CD4-positive, alpha-beta memory T cell (primary cell): Measurements from ENCODE around the gene RASSF5. TPM values are rescaled to one million over a fixed set of nuclear protein-coding genes. Genes with fewer than 3 reads are reported as not detected.
A peak's percentile ranks its signal among the peaks of the same experiment; 100 is the strongest.

ENCODE experiments used
- CTCF ChIA-PET: fragments of 350-600 bp; sonication (Branson Sonifier 250); formaldehyde crosslinking; loops from one replicate; lab custom pipeline; 2021; ENCODE audit warnings: inconsistent platforms; ENCODE audit not compliant: partially characterized antibody; lab: Charles Lee
- POLR2A ChIA-PET: fragments of 350-600 bp; sonication (Branson Sonifier 250); formaldehyde crosslinking; loops from one replicate; lab custom pipeline; 2021; ENCODE audit not compliant: partially characterized antibody; lab: Charles Lee
- DNase-seq, 5 donors: peaks; one replicate each; pipeline versions ENCODE4 v3.0.0 to v3.0.0-alpha.2; 2020 to 2022; ENCODE audit warnings: mixed read lengths in 1 of 5
- H3K27ac ChIP-seq: one replicate; pipeline ENCODE4 v1.7.0; 2013; ENCODE audit warnings: low read depth, low read length
- H3K27me3 ChIP-seq: 2 replicates; pipeline ENCODE4 v1.7.0; 2013; ENCODE audit warnings: mild to moderate bottlenecking, low read length, moderate library complexity; ENCODE audit not compliant: insufficient read depth
- H3K36me3 ChIP-seq: 2 replicates; pipeline ENCODE4 v1.7.0; 2013; ENCODE audit warnings: mild to moderate bottlenecking, low read length, moderate library complexity; ENCODE audit not compliant: insufficient read depth
- H3K4me1 ChIP-seq: 2 replicates; pipeline ENCODE4 v1.7.0; 2013; ENCODE audit warnings: mild to moderate bottlenecking, low read length, moderate library complexity; ENCODE audit not compliant: insufficient read depth
- H3K4me3 ChIP-seq, 2 donors: one replicate each; pipeline ENCODE4 v1.7.0; 2013; ENCODE audit warnings: low read length in 2 of 2, mild to moderate bottlenecking in 1 of 2
- H3K9me3 ChIP-seq, 2 donors: one replicate each; pipeline ENCODE4 v1.7.0; 2013; ENCODE audit warnings: low read length in 2 of 2, control low read depth in 1 of 2; ENCODE audit not compliant: control insufficient read depth in 1 of 2
- H3K27ac Mint-ChIP-seq, 7 donors: one replicate each; pipeline ENCODE4 v1.8.0; 2020 to 2021; ENCODE audit warnings: mixed read lengths in 7 of 7, mild to moderate bottlenecking in 6 of 7, inconsistent platforms in 3 of 7, moderate library complexity in 3 of 7
- H3K27me3 Mint-ChIP-seq, 2 donors: one replicate each; pipeline ENCODE4 v1.8.0; 2020 to 2021; ENCODE audit warnings: mixed read lengths in 2 of 2
- H3K36me3 Mint-ChIP-seq, 2 donors: one replicate each; pipeline ENCODE4 v1.8.0; 2020 to 2021; ENCODE audit warnings: mixed read lengths in 2 of 2, inconsistent platforms in 1 of 2, mild to moderate bottlenecking in 1 of 2
- H3K4me1 Mint-ChIP-seq, 4 donors: one replicate each; pipeline ENCODE4 v1.8.0; 2020 to 2021; ENCODE audit warnings: mixed read lengths in 4 of 4, mild to moderate bottlenecking in 1 of 4
- H3K4me3 Mint-ChIP-seq, 8 donors: one replicate each; pipeline ENCODE4 v1.8.0; 2020 to 2021; ENCODE audit warnings: mixed read lengths in 8 of 8, mild to moderate bottlenecking in 7 of 8, moderate library complexity in 6 of 8, inconsistent platforms in 3 of 8
- H3K9me3 Mint-ChIP-seq, 8 donors: one replicate each; pipeline ENCODE4 v1.8.0; 2020 to 2021; ENCODE audit warnings: mixed read lengths in 8 of 8, mild to moderate bottlenecking in 5 of 8, inconsistent platforms in 3 of 8, moderate library complexity in 1 of 8
- intact Hi-C: fragments of 100-400 bp; cut with micrococcal nuclease; formaldehyde crosslinking; loops from one replicate; pipeline ENCODE4 v1.15.1; 2023
- polyA plus RNA-seq, 2 donors: library from polyadenylated mRNA; unstranded; fragments of 300-500 nt; fragmentation: Illumina TruSeq; gene quantifications; one replicate each; pipeline ENCODE4 v1.2.3, GENCODE V29; 2021
- total RNA-seq, 2 experiments: library from RNA; stranded (reverse); gene quantifications; one replicate each; pipeline ENCODE4 v1.2.3, GENCODE V29; 2021

RASSF5 gene
- total and polyA plus RNA-seq, 4 experiments from 2014 or later, result 186 to 298 (median 220) TPM

- Mint-ChIP-seq H3K36me3 (no peaks in the 10 kb centered on the region), H3K27ac (no peak overlapping the region), H3K9me3 (no peaks in the 10 kb centered on the region), H3K27me3 (no peaks in the 10 kb centered on the region), H3K4me3 (no peak overlapping the region), H3K4me1 (peaks cover 10 to 30% (median 20%) of the 10 kb centered on the region in 4 donors)
- CTCF ChIA-PET, result interaction anchor here (3.0 to 11.3 kb wide), 5 partner anchors 11 to 118 kb away, joined by 15 to 550 read pairs (median 57); no protein-coding TSS in a partner anchor
- no peak overlapping the region for H3K4me3 ChIP-seq
- no peaks in the 10 kb centered on the region for H3K27me3 ChIP-seq
- DNase-seq, result no peak
- intact Hi-C loops, result no loop called here
- H3K4me1 ChIP-seq, result peaks cover 24% of the 10 kb centered on the region
- H3K36me3 ChIP-seq, result no peaks in the 10 kb centered on the region
- H3K27ac ChIP-seq, result no peak overlapping the region
- H3K9me3 ChIP-seq, result no peaks in the 10 kb centered on the region
- POLR2A ChIA-PET, result interaction anchor here (1.4 to 5.3 kb wide), 2 partner anchors 10 to 34 kb away, joined by 9 to 82 read pairs; no protein-coding TSS in a partner anchor
Measured at GRCh38 chr1:206547104-206547503, 39.8 kb downstream of the RASSF5 start.

GRCh38 chr1:206550446-206550845 lies 43.1 kb downstream of the RASSF5 start:
- Mint-ChIP-seq H3K27ac (peak overlapping the region in 3 of 7 donors; percentile 25 to 98 (median 93)), H3K4me1 (peaks cover 28 to 53% (median 39%) of the 10 kb centered on the region in 4 donors)
- intact Hi-C loops, result loop anchor here (10.0 kb wide), 1 partner anchor 1426 kb away; the partner anchor contains the start of gene RBBP5

GRCh38 chr1:206551296-206551985 lies 44.1 kb downstream of the RASSF5 start:
- Histone ChIP-seq H3K36me3 (no peaks in the 10 kb centered on the region), H3K4me1 (peaks cover 57% of the 10 kb centered on the region), H3K27ac (peak overlapping the region; percentile 54), H3K4me3 (no peak overlapping the region), H3K27me3 (no peaks in the 10 kb centered on the region), H3K9me3 (no peaks in the 10 kb centered on the region)
- Mint-ChIP-seq H3K27ac (peak overlapping the region; percentile 90 to 99 (median 96)), H3K27me3 (no peaks in the 10 kb centered on the region), H3K4me3 (peak overlapping the region in 2 of 8 donors; percentile 74 to 88), H3K36me3 (peaks cover 0 to 4% of the 10 kb centered on the region in 2 donors), H3K4me1 (peaks cover 33 to 60% (median 46%) of the 10 kb centered on the region in 4 donors), H3K9me3 (no peaks in the 10 kb centered on the region)
- no peak for DNase-seq
- POLR2A ChIA-PET, result interaction anchor here (1.4 to 21.6 kb wide), 5 partner anchors 9 to 81 kb away, joined by 5 to 786 read pairs (median 10); partner anchors contain the start of genes EIF2D and IKBKE
- intact Hi-C loops, result loop anchor here (10.0 kb wide), 1 partner anchor 1427 kb away; the partner anchor contains the start of gene RBBP5
- CTCF ChIA-PET, result interaction anchor here (0.7 to 14.9 kb wide), 18 partner anchors 8 to 112 kb away, joined by 3 to 228 read pairs (median 6); partner anchors contain the start of genes DYRK3, EIF2D, IKBKE and RASSF5

More at GRCh38 chr1:206550446-206550845, 43.1 kb downstream of the RASSF5 start:
- no peaks in the 10 kb centered on the region for H3K36me3 Mint-ChIP-seq
- H3K9me3 ChIP-seq, result no peaks in the 10 kb centered on the region
- ChIA-PET CTCF (interaction anchor here (0.8 to 14.9 kb wide), 6 partner anchors 7 to 88 kb away, joined by 3 to 228 read pairs (median 55); no protein-coding TSS in a partner anchor), POLR2A (interaction anchor here (11.2 to 21.6 kb wide), 2 partner anchors 16 to 30 kb away, joined by 185 to 786 read pairs; no protein-coding TSS in a partner anchor)
- peaks cover 47% of the 10 kb centered on the region for H3K4me1 ChIP-seq
- H3K27me3 ChIP-seq, result no peaks in the 10 kb centered on the region
- no peaks in the 10 kb centered on the region for H3K27me3 Mint-ChIP-seq
- H3K36me3 ChIP-seq, result no peaks in the 10 kb centered on the region
- no peak for DNase-seq
- no peak overlapping the region for H3K4me3 Mint-ChIP-seq
- no peaks in the 10 kb centered on the region for H3K9me3 Mint-ChIP-seq
- H3K27ac ChIP-seq, result peak overlapping the region; percentile 54
- no peak overlapping the region for H3K4me3 ChIP-seq

GRCh38 chr1:206551986-206552326 lies 44.6 kb downstream of the RASSF5 start:
- no peaks in the 10 kb centered on the region for H3K36me3 ChIP-seq
- POLR2A ChIA-PET, result interaction anchor here (1.4 to 21.6 kb wide), 5 partner anchors 9 to 82 kb away, joined by 5 to 786 read pairs (median 10); partner anchors contain the start of genes EIF2D and IKBKE
- H3K27me3 Mint-ChIP-seq, result no peaks in the 10 kb centered on the region

GRCh38 chr1:206554211-206554610 lies 46.9 kb downstream of the RASSF5 start:
- H3K4me3 Mint-ChIP-seq, result peak overlapping the region in 2 of 8 donors; percentile 5 to 27
- ChIA-PET POLR2A (interaction anchor here (3.5 to 21.6 kb wide), 4 partner anchors 9 to 84 kb away, joined by 18 to 786 read pairs (median 102); partner anchors contain the start of gene IKBKE), CTCF (interaction anchor here (1.0 to 14.9 kb wide), 9 partner anchors 11 to 92 kb away, joined by 3 to 226 read pairs (median 6); partner anchors contain the start of genes EIF2D and IKBKE)
- H3K27ac Mint-ChIP-seq, result peak overlapping the region; percentile 93 to 97 (median 94)
- Histone ChIP-seq H3K36me3 (no peaks in the 10 kb centered on the region), H3K4me1 (peaks cover 60% of the 10 kb centered on the region), H3K9me3 (no peaks in the 10 kb centered on the region), H3K4me3 (no peak overlapping the region), H3K27me3 (no peaks in the 10 kb centered on the region), H3K27ac (peak overlapping the region; percentile 77)
- intact Hi-C loops, result loop anchor here (10.0 kb wide), 1 partner anchor 1429 kb away; the partner anchor contains the start of gene RBBP5
- no peaks in the 10 kb centered on the region for H3K9me3 Mint-ChIP-seq
- no peak for DNase-seq
- H3K27me3 Mint-ChIP-seq, result no peaks in the 10 kb centered on the region
- H3K36me3 Mint-ChIP-seq, result peaks cover 8 to 20% of the 10 kb centered on the region in 2 donors
- H3K4me1 Mint-ChIP-seq, result peaks cover 36 to 81% (median 50%) of the 10 kb centered on the region in 4 donors

More at GRCh38 chr1:206551986-206552326, 44.6 kb downstream of the RASSF5 start:
- no peaks in the 10 kb centered on the region for H3K9me3 Mint-ChIP-seq
- intact Hi-C loops, result loop anchor here (1.0 to 10.0 kb wide), 3 partner anchors 11 to 1427 kb away; partner anchors contain the start of gene RBBP5
- Histone ChIP-seq H3K4me1 (peaks cover 59% of the 10 kb centered on the region), H3K9me3 (no peaks in the 10 kb centered on the region), H3K27me3 (no peaks in the 10 kb centered on the region), H3K4me3 (no peak overlapping the region), H3K27ac (peak overlapping the region; percentile 54)
- H3K36me3 Mint-ChIP-seq, result peaks cover 0 to 5% of the 10 kb centered on the region in 2 donors
- peak overlapping the region; percentile 49 to 88 (median 72) for H3K4me3 Mint-ChIP-seq
- peak overlapping the region; percentile 90 to 99 (median 96) for H3K27ac Mint-ChIP-seq
- peaks cover 34 to 65% (median 48%) of the 10 kb centered on the region in 4 donors for H3K4me1 Mint-ChIP-seq
- CTCF ChIA-PET, result interaction anchor here (0.7 to 14.9 kb wide), 18 partner anchors 8 to 111 kb away, joined by 3 to 228 read pairs (median 6); partner anchors contain the start of genes DYRK3, EIF2D, IKBKE and RASSF5
- DNase-seq, result peak; percentile 80 to 95 (median 84)

GRCh38 chr1:206554701-206555472 lies 47.6 kb downstream of the RASSF5 start:
- H3K27ac ChIP-seq, result peak overlapping the region; percentile 77
- Mint-ChIP-seq H3K27me3 (no peaks in the 10 kb centered on the region), H3K9me3 (no peaks in the 10 kb centered on the region), H3K27ac (peak overlapping the region; percentile 93 to 97 (median 94)), H3K4me1 (peaks cover 41 to 88% (median 54%) of the 10 kb centered on the region in 4 donors), H3K4me3 (peak overlapping the region; percentile 21 to 98 (median 90)), H3K36me3 (peaks cover 13 to 26% of the 10 kb centered on the region in 2 donors)
- no peaks in the 10 kb centered on the region for H3K9me3 ChIP-seq
- ChIA-PET POLR2A (interaction anchor here (1.3 to 21.6 kb wide), 9 partner anchors 8 to 767 kb away, joined by 3 to 786 read pairs (median 15); partner anchors contain the start of genes CD55, EIF2D, FCMR and IKBKE), CTCF (interaction anchor here (0.7 to 14.9 kb wide), 13 partner anchors 11 to 110 kb away, joined by 3 to 226 read pairs (median 6); partner anchors contain the start of genes DYRK3, EIF2D and IKBKE)
- intact Hi-C loops, result loop anchor here (10.0 kb wide), 1 partner anchor 1430 kb away; the partner anchor contains the start of gene RBBP5
- peaks cover 67% of the 10 kb centered on the region for H3K4me1 ChIP-seq
- no peak for DNase-seq
- no peaks in the 10 kb centered on the region for H3K27me3 ChIP-seq
- H3K4me3 ChIP-seq, result peak overlapping the region in 1 of 2 donors; percentile 96
- no peaks in the 10 kb centered on the region for H3K36me3 ChIP-seq
